HG03457 (cell line): Measurements from ENCODE around the gene SPATS2.

Experiments used
- ATAC-seq: cut with Tn5 transposase; IDR thresholded peaks from one replicate; pipeline ENCODE4 v1.9.1; 2021; ENCODE audit warnings: moderate number of reproducible peaks; ENCODE audit not compliant: unreplicated experiment

The SPATS2 gene

DNA sequence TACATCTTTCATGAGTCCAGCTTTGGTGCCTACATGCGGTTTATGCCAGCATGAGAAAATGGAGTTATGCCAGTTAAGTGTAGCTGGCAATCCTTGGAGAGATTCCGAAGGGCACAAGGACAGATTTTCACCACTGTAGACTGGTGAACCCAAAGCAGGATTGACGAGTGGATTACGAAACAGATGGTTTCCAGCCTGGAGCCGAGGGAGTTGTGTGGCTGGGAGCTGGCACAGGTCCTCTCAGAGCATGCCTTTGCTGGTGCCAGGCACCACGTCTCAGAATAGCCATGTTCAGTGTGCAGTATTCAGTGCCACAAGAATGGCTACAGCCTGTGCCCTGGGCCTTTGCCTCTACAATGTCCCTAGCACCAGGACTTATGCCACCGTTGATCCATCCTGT, 184.8 kb downstream of the SPATS2 start:
- no peak for ATAC-seq

DNA sequence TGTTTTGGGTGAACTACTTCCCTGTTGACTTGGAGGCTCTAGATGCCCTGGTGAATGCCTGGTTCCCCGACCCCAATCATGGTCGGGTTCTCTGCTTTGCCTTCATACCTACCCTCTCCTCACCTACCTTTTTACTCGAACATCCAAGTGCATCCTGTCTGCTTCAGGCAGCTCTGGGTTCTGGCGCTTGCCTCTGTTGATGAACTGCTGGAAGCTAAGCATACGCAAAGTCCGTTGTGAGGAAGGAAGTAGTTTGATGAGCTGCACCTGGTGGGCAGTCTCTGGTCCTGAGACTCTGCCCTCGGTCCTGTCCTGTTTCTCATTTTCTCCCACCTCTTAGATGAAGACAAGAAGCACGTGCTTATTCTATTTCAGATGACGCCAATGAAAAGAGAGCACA, 185.2 kb downstream of the SPATS2 start:
- ATAC-seq = no peak

DNA sequence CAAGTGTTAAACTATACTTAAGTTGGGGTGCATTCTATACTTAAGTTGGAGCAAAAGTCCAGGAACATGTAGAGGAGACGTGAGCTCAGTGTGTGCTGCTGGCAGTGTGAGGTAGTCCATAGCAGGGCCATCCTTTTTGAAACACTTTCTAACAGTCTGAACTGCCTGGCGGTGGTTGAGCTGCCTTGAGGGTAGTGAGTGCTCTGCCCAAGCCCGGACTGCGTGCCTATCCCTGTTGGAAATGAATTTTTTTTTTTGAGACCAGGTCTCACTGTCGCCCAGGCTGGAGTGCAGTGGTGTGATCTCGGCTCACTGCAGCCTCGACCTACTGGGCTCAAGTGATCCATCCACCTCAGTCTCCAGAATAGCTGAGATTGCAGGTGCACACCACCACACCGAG, 185.6 kb downstream of the SPATS2 start:
- no peak for ATAC-seq

DNA sequence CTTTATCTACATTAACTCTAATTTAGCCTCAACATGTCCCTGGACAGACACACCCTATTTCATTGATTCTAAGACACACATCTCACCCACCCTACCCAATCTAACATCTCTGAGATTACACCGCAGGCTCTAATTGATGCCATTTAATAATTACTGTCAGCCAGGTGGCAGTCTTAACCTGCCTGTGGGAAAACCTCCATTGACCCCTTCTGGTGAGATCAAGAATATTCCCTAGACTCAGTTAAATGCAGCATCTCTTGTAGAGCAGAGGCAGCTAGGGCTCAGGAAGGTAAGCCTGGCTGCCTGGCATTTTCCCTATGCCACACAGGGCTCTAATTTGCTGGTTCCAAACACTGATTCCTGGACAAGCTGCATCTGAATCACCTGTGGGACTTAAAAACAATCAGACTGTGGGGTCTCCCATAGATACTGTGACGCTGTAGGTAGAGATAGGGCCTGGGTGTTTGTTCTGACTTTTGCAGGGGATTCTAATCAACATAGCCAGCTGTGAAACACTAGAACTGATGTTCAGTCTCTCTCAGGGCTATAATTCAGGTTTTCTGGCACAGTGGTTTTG, 186.3 kb downstream of the SPATS2 start:
- no peak for ATAC-seq

DNA sequence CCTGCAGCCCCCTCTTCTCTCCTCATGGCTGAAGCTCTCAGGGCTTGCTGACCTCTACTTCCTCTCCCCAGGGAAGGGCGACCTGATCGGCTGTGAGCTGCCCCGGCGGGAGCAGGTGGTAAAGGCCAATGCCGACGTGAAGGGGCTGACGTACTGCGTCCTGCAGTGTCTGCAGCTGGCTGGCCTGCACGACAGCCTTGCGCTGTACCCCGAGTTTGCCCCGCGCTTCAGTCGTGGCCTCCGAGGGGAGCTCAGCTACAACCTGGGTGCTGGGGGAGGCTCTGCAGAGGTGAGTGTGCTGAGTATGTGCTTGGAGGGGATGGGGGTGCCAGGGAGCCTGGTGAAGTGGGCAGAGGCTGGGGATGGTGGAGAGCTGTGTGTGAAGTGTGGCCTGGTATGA, 187.0 kb downstream of the SPATS2 start:
- ATAC-seq = no peak

DNA sequence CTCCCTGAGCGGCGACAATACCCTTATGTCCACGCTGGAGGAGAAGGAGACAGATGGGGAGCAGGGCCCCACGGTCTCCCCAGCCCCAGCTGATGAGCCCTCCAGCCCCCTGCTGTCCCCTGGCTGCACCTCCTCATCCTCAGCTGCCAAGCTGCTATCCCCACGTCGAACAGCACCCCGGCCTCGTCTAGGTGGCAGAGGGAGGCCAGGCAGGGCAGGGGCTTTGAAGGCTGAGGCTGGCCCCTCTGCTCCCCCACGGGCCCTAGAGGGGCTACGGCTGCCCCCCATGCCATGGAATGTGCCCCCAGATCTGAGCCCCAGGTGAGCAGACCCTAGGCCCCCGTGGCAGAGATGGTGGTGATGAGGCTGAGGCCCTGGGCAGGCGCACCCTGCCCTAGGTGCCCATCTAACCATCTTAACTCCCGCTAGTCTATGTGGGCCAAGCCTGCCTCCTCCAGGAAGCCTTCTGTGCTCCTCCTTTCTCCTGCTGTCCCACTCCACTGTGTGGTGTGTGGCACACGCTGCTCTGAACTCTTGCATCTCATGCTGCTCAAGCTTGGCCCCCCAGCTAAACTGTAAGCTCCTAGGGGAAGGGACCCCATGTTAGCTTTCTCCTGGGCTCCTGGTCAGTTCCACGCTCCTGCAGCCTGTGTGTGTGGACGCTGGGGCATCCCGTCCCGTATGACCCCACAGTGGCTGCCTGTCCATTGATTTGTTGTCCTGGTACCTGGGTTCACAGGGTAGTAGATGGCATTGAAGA, 188.5 kb downstream of the SPATS2 start:
- ATAC-seq = no peak

DNA sequence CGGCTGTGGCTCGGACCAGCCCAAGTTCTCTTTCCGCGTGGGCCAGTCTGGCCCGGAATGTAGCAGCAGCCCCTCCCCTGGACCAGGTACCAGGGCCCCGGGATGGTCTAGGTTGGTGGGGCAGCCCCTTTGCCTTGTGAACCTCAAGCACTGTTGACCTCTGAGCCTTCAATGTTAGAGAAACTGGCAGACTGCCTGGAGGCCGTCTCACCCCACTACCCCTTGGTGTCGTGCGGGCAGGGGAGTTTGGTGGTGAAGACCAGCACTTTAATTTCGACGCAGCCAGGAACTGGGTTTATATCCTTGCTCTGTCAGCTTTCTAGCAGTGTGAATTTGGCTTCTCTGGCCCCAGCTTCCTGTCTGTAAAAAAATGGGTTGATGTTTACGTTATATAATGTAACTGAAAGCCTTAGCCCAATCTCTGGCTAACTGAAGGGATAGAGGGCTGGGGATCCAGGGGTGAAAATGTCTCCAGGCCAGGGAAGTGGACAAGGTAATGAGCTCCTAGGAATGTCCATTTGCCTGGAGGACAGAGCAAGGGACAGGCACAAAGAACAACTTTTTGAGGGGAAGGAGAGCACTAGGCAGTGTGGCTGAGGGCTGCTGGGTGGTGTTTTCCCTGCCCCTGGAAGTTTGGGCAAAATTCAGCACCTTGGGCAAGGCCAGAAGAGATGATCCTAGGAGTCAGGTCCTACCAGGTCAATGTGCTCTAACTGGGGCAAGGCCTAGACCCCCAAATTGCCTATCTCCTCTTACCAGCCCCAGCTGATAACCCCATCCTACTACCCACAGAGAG, 189.3 kb downstream of the SPATS2 start:
- ATAC-seq = no peak

DNA sequence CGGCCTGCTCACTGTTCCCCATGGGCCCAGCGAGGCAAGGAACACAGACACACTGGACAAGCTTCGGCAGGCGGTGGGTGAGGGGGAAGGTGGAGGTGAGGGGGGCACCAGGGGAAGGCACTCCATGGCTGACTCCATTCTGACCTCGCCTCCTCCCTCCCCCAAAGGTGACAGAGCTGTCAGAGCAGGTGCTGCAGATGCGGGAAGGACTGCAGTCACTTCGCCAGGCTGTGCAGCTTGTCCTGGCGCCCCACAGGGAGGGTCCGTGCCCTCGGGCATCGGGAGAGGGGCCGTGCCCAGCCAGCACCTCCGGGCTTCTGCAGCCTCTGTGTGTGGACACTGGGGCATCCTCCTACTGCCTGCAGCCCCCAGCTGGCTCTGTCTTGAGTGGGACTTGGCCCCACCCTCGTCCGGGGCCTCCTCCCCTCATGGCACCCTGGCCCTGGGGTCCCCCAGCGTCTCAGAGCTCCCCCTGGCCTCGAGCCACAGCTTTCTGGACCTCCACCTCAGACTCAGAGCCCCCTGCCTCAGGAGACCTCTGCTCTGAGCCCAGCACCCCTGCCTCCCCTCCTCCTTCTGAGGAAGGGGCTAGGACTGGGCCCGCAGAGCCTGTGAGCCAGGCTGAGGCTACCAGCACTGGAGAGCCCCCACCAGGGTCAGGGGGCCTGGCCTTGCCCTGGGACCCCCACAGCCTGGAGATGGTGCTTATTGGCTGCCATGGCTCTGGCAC, 190.1 kb downstream of the SPATS2 start:
- ATAC-seq = no peak

DNA sequence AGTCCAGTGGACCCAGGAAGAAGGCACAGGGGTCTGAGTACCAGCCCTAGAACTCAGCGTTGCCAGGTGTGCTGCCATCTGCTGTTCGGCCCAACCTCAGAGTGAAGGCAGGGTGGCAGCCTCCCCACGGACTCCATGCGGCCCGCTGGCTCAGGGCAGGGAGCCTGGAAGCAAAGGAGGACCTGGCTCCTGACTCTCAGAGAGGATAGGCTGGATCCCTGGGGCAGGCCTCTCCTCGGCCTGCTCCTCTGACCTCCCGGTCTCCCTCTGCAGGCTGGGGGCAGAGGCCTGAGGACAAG, 190.6 kb downstream of the SPATS2 start:
- ATAC-seq = no peak

DNA sequence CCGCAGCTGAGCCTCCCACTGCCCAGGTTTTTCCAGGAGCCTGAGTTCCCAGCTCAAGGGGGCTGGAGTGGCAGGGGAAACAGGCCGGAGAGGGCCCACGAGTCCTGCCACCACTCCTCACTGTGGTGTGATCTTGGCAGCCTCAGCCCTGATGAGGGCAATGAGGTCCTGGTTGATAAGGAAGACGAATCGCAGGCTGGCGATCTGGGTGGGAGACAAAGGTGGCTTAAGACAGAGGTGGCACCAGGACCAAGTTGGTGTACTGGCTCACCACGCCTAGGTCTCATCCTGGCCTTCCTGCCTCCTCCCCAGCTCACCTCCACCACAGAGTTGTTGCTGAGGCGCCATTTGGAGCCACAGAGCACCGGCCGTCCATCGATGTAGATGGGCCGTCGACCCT, 191.3 kb downstream of the SPATS2 start:
- no peak for ATAC-seq

DNA sequence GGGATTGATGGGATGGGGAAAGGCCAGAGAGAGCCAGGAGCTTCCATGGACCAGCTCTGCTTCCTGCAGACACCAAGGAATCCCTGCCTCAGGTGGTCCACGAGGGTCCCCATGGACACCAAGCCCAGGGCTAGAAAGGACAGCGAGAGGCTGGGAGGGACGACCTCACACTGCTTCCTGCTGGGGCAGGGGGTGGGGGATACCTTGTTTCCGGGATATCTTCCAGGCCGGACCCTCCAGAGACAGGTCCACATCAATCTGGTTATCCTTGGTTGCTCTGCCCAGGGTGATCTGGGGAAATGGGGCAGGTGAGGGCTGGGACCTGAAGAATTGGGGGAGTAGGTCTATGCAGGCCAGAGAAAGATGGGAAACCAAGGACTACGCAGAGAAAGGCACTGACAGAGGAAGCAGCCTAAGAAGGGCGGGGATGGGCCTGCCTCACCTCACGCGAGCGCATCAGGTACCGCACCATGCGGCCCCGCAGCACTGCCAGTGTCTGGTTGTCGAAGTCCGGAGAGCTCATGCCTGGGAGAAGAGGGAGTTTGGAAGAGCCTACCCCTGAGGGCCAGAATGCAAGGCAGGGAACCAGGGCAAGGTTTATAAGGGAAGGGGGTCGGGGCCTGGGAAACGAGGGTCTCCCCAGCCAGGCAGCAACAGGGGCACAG, 191.9 kb downstream of the SPATS2 start:
- ATAC-seq = no peak

DNA sequence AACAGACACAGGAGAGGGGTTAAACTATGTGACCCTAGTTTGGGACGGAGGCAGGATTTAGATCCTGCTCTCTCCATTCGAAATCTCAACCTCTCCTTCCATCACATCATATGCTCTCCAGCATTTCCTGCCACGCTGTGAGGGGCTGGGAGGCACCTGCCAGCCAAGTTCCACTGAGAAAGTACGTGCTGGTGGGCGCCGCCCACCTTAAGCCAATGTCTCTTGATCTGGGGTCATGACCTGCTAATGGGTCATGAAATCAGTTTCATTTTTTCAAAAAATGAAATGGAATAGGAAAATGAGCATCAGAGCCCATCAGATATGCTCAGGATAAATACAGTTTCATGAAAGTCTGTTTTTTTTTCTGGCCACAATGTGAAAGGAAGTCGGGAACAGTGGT, 193.4 kb downstream of the SPATS2 start:
- ATAC-seq = no peak

DNA sequence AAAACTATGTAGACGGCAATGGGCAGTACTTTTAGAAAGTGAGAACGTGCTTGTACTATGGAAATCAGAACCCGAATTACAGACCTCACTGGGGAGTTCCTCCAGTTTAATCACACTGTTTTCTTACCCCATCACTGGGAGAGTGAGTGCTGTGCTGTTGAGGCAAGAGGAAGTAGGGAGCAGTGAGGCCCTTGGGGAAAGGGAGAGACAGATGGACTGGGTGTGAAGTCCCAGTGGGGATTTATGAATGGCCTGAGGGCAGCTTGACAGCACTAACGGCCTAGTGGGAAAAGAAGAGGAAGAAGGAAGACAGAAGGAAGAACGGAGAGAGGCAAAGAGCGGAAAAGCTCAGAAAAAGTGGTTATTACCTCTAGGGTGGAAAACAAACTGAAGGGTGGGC, 195.0 kb downstream of the SPATS2 start:
- ATAC-seq = no peak

DNA sequence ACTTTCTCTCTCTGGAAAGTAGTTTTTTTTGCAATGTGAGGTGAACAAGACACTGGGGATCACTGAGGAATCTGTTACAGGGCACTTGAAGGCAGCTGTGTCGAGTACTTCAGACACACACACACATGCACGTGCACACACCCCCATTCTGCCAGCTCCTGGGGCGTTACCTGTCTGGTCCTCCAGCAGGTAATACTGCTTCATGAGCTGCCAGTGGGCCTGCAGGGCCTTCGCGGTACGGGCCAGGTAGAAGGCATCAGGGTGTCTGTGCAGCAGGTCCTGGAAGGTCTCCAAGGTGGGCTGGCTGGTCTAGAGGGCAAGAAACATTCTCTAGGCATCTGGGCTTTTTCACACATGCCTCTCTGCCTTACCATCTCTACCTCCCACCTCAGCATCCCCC, 195.6 kb downstream of the SPATS2 start:
- no peak for ATAC-seq

DNA sequence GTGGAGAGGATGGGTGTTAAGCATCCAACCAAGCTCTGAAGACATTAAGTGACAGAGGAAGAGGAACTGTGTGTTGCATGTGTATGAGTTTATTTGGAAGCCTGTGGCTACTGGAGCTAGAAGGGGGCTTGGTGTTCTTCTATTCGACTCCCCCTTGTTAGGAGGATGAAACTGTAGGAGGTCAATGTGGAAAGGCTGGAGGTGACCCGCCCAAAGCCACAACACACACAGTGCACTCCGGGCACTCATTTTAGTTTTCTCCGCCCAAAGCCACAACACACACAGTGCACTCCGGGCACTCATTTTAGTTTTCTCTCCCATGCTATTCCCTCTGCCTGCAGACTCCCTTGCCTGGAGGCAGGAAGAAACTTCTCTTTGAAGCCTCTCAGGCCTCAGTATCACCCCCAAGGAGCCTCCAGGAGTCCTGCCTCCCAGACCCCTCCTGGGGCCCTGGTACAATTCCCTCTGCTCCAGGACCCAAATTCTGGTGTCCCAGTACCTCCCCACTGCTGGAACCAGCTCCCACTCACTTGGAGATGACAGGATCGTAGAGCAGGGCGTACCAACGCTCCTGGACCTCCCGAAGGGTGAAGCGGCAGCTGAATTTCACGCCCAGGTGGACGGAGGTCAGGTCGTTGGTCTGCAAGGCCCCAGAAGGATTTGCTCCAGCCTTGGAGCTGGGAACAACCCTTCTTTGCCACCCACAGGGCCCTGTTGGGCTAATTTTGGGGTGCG, 196.9 kb downstream of the SPATS2 start:
- no peak for ATAC-seq

DNA sequence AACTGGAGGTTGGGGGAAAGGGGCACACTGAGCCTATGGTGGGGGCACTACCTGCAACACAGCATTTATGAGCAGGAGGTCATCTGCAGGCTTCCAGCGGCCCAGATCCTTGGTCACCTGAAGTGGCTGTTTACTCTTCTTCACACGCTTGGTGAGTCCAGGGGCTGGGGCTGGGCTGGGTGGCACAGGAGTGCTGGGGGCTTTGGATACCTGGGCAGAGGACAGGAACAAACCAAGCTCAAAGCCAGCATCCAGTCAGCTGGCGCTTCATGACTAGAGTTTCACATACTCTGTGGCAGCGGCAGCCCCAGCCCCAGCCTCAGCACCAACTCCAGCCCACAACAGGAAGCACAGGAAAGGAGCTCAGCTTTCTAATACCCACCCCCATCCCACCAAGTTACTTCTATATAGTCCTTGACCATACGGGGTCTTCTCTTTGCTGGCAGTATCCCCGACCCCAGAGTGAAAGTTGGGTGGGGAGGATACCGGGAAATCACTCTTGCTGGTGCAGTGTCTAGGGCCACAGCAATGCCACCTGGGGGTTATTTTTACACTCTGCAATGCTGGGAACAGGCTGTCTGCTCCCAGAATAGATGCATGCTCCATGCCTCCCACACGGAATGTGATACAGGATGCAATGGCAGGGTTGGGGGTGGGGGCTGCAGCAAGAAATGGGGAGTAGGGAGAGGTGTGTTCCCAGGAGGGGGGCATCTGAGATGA, 197.6 kb downstream of the SPATS2 start:
- no peak for ATAC-seq

DNA sequence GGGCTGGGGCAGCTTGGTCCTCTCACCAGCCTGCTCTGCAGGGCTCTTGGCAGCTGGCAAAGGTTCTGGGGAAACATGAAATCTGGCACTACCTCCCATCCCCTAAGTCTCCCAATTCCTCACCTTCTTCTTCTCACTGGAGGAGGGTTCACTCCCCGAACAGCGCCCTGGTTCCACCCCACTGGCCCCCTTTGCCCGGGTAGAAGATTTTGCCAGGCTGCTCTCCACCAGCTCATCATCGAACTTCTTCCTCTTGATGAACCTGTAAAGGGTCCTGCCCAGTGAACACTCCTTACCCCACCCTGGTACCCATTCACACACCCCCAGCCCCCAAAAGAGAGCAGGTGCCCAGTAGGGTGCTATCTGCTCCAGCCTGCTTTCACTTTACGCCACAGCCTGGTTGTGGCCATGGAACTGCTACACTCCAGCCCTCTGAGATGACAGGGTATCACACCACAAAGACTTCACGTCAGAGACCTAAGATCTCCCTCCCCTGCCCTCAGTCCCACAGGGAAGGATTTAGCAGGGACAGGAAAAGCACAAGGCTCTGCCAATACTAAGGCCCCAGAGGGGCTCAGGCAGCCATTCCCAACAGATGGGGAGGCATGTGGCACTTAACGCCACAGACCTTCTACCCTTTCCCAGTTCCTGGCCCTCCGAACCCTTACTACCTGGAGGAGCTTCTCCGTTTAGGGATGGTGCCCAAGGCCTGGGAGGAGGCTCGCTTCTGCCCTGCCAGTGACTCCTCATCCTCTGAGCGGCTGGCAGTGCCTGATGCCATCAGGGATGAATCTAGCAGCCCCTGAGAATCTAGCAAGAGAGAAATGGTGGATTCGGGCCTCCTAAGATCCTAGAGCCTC, 198.4 kb downstream of the SPATS2 start:
- no peak for ATAC-seq

DNA sequence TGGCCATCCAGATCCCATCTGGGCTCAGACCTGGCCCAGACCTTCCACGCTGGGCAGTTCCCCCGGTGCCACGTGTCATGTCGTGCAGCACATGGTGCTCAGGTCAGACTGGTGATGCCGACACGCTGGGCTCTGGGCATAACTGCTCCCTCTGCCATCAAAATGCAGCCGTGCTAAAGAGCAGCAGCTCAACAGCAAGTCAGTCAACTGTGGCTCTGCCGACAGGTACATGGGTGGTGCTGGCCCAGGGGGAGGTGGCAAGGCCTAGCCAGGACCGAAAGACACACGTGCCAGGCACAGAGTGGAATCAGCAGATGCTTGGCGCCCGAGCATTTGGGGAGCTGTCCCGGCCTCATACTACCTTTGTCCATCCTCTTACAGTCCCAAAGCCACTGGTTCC, 199.1 kb downstream of the SPATS2 start:
- ATAC-seq = no peak

DNA sequence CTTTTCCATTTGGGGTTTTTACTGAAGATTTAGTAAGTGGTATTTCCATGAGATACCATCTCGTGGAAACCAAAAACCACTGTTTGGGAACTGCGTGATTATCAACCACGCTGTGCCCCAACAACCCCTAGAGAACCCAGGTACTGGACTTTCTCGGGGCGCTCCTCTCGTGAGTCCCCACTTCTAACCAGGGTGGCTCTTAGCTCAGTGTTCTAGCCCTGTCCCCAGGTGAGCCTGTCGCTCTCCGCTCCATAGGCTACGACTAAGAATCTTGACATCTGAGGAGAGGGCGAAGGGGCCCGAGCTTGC, 200.0 kb downstream of the SPATS2 start:
- ATAC-seq = no peak
